ENCODE results near the gene IQSEC1.

- TF ChIP-seq JUN (IDR thresholded peaks at IDR 0.05) (no peak), CTCF (IDR thresholded peaks at IDR 0.05) (no peak)
Observed at GRCh38 chr3:12941495-12942023, 131.7 kb downstream of the IQSEC1 start.

All from A549 (cell line).